Measurements from ENCODE around the gene MROH9.

MROH9 gene

GRCh38 chr1:171084091-171084490, 148.8 kb downstream of the MROH9 start:
- DNase-seq: no peak

- no peak for DNase-seq
These were observed 149.5 kb downstream of the MROH9 start for GRCh38 chr1:171084870-171085269.

GRCh38 chr1:171087896-171088295, 152.6 kb downstream of the MROH9 start:
- DNase-seq: no peak

- no peak for DNase-seq
These were observed 155.3 kb downstream of the MROH9 start, which contains the start of gene FMO3 for GRCh38 chr1:171090604-171091003. Gene FMO3 (plus strand): TSS chr1:171090905. CDS start chr1:171092659, 1,754 bp downstream.

GRCh38 chr1:171103862-171104261, 168.5 kb downstream of the MROH9 start:
- no peak for DNase-seq

- DNase-seq: no peak
These were observed 172.1 kb downstream of the MROH9 start for GRCh38 chr1:171107262-171107940.

- DNase-seq: no peak
These were observed 172.6 kb downstream of the MROH9 start for GRCh38 chr1:171107969-171108368.

GRCh38 chr1:171109966-171110365, 174.6 kb downstream of the MROH9 start:
- no peak for DNase-seq

- no peak for DNase-seq
These were observed 175.4 kb downstream of the MROH9 start for GRCh38 chr1:171110621-171111326.

- DNase-seq: no peak
These were observed 176.8 kb downstream of the MROH9 start for GRCh38 chr1:171112119-171112518.

- DNase-seq: no peak
These were observed 178.0 kb downstream of the MROH9 start for GRCh38 chr1:171113382-171113781.
